ENCODE results near the gene DOCK4.

- TF ChIP-seq CTCF (IDR thresholded peaks at IDR 0.05) (no peak), POLR2AphosphoS5 (IDR thresholded peaks at IDR 0.05) (no peak), POLR2A (IDR thresholded peaks at IDR 0.05) (no peak), EP300 (IDR thresholded peaks at IDR 0.05; ENCODE audit: low read depth) (no peak)
Observed at GRCh38 chr7:111681242-111681641, 525.0 kb downstream of the DOCK4 start.
